AG08396 (cell line): ENCODE results near the gene PRICKLE1.

Source experiments
- DNase-seq: peaks from one replicate; pipeline ENCODE4 v3.0.0; 2012; ENCODE audit warnings: low spot score, mixed read lengths

PRICKLE1 gene

DNA sequence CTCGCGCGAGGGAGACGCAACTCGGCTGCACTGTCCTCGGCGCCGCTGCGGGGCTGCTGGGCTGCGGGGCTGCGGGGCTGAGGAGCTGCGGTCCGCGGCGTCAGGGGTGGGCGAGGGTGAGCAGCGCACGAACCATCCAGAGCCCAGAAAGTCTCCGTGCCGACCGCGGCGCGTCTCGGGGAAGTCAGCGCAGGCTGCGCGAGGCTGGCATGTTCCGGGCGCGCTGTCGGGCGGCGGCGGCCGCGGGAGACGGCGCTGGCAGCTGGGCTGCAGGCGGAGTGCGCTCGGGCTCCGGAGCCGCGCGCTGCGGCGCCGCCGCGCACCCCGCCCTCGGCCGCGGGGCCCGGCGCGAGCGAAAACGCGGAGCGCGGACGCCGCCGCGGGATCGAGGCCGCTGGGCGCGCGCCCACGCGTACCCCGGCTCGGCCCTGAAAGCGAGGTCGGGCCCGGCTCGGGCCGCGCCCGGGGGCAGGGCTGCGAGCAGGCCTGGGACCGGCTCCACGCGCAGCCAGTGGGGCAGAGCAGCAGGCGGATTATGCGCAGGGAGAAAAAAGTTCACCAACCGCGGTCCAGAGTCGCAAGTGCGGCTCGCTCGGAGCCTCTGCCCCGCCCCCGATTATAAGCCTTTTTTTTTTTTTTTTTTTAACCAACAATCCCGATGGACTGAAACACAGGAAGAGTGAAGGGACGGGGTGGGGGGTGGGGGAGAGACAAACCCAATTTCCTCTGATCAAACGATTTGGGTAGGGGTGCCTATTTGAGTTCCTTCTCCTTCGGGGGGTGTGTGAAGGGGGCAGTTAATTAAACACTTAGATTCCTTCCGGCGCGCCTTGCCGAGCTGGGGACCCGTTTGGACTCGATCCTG, at the start of gene PRICKLE1:
PRICKLE1 (minus strand) TSS at position 282 of the 865 bp plus-strand sequence. CDS start 117,230 bp downstream, outside the sequence.
- DNase-seq, result peak; percentile 90

DNA sequence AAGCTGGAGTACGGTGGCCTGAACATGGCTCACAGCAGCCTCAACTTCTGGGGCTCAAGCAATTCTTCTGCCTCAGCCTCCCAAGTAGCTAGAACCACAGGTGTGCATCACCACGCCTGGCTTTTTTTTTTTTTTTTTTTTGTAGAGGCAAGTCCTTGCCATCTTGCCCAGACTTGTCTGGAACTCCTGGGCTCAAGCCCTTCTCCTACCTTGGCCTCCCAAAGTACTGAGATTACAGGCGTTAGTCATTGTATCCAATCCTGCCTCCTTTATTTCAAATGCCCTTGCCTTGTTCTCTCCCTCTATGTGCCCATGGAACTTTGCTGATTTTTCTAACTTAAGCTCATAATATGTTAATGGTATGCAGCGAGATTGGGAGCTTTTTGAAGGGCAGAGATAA, 49.2 kb upstream of the PRICKLE1 start:
- DNase-seq, result no peak

DNA sequence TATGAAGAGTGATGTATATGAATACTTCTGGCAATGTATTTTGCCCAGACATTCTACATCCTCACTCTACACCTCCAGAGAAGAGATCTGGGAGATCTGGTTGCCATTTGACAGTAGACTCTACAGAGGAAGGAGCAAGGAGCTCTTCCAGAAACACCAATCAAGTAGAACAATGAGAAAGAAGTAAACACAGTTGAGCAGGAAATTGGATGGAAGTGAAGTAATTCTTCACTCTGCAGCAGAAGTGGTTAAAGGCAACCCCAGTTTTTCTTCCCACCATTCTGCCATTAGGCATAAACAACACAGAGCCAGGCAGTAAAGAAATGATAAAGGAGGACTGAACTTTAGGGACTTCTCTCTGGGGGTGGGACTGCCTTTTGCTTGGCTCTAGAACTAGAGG, 48.5 kb upstream of the PRICKLE1 start:
- DNase-seq, result no peak

DNA sequence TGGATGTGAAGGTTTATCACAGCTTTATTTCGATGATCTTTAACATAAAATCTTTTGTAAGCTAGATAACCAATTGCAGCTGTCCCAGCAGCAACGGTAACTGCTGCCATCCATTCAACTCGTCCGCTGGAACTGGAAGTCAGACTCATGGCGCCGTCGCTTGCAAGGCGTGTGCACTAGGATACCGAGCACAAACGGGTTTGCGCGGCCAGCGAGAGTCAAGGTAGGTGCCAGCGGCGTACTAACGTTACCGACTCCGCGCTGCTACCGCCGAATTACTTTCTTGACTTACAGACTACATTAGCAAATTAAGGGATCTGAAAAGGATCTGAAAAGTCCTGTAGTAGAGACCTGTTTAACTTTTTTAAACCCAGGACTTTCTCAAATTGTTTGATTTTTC, 47.4 kb upstream of the PRICKLE1 start:
- DNase-seq, result no peak

DNA sequence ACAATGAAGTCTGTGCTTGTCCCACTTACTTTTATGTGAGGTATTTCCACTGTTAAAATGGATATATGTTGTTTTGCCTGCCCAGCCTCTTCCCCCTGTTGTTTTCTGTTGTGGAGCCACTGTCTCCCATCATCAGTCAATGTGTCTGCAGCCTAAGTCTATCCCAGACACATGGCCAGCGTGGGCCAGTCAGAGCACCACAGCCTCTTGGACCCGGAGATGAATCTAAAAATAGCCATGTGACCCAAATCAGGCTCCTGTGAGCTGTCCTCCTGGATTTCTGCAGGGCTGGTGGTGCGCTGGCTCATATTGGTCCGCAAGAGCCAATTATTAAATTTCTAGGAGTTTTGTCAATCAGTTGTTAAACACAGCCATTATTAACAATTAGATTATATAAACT, 44.0 kb upstream of the PRICKLE1 start:
- DNase-seq, result no peak

DNA sequence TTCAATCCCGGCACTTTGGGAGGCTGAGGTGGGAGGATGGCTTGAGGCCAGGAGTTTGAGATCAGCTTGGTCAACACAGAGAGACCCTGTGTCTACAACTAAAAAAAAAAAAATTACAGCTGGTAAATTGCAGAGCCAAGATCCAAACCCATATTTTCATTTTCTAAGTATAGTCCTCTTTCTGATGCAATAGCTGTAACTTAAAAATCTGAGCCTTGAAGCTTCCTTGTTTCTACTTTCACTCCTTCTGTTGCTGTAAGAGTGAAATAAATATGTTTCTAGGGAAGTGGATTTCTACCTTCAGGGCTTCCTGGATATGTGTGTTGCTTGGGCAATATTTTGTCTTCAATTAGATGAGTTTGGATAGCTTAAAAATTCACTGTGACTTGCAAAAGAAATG, 42.0 kb upstream of the PRICKLE1 start:
- DNase-seq, result no peak

DNA sequence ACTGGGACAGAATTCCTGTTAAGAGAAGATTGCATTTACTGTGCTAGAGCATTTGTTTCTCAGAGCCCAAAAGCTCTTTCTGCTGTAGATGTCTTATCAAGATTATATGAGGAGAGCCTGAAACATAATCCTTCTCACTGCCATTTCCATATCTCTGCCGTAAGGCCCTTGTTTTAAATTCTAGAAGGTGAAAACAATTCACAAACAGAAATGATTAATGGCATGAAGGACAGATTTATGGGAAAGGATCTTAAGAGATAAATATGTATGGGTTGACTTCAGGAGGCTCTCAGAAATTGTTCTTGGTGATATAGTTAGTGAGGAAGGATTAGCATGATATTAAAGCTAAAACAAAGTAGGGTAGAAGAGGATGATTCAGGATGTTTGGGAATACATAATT, 40.8 kb upstream of the PRICKLE1 start:
- no peak for DNase-seq

DNA sequence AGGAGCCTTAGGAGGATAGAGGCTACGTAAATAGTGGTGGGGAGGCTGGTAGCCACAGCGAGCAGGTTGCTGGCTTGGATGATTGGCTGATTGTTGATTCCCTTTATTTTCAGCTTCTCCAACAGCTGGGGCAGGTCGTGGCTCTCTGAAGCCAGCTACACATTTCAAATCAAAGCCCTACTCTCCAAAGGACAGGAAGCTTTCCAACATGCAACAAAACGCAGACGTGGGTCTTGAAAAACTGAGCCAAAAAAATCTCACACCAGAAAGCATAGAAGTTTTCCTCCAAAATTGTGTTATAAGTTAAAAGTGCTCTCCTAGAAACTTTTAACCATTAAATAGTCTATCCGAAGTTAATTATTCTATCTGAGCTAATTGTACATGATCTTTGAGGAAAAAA, 37.6 kb upstream of the PRICKLE1 start:
- no peak for DNase-seq

DNA sequence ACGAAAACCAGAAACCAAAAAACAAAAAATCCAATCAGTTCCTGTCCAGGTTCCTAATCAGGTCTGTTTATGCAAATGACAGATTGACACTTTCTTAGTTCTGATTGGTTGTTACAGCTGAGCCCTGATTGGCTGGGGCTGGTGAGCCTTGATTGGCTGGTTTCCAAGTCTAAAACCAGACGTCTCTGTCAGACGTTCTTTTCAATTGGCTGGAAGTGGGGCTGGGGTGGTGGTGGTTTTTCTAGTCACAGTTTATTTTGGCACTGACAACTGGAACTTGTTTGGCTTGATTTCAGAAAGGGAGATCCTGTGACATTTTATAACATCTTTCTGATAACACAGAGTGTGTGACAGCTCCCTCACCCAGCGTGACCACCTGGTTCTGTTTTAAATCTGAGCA, 36.1 kb upstream of the PRICKLE1 start:
- peak; percentile 11 for DNase-seq

DNA sequence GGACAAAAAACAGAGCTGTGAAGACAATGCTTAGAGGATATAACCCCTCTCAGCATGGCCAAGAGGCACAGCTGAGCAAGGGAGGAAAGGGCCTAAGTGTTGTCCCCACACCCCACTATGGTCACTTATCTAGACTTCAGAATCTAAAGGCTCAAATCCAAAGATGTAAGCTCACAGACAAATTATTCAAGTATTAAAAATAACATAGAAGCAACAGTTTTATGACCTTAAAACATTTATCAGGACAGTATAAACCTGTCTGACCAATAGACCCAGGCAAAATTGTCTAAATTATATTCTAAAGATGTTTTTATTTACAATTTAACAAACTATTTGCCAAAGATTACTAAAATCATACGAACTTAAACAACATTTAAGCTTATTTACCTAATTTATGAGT, 28.1 kb upstream of the PRICKLE1 start:
- no peak for DNase-seq

DNA sequence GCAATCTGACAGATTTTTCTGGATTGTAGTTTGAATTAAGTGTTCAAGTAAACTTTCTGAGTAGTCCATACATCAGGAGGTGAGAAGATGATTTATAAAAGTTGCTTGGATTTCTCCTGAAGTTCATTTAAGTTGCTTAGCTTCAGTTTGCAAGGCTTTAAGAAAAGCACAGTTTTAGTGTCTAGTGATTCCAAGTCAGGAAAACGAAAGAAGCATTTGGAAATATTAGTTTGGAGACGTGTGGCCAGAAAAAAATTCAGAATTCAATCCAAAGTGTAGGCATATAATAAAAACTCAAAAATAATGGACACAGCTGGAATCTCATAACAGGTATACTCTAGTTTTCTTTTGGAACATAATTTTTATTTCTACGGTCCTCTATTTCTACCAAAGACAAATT, 25.5 kb upstream of the PRICKLE1 start:
- no peak for DNase-seq

DNA sequence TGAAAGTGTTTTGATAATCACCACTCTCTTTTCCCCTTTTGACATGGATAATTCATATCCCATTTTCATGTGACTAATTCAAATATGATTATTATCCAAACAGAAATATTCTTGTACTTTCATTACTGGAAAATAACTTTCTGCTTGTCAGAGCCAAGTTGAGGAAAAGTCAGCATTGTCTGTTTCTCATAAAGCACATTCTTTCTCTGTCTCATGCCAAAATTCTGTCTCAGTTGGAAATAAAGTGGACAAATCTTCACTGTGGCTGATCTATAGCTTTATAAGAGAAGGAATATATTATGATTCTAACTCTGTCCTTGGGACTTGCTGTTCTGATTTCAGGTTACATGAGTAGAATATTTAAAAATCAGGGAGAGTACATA, 22.7 kb upstream of the PRICKLE1 start:
- DNase-seq, result no peak

DNA sequence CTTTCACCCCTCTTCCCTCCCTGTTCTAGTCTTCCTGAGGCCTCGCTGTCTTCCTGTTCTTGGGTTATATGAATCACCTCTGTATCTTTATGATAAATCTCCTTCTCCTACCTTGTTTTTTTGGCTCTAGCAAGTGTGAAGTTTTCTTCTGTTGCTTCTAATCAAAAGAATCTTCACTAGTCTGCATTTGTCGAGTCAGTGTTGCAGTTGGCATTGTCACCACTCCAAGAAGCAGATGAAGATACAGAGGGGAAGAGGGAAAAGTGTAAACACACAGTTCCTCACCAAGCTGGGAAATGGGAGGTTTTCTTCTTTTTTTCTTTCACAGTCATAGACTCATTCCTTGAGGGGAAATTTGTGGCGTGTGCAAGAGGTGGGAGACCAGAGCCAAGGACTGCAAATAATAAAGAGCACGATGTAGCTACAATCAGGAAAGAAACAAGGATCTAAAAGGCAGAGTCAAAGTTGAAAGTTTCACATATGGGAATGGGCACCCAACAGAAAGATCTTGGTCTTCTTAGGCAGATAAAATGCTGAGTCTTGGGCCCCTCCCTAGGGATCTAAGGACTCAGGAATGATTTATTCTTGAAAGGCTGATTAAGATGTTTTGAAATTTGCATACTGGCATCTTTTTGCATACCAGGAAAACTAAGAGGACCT, 22.2 kb upstream of the PRICKLE1 start:
- DNase-seq, result no peak

DNA sequence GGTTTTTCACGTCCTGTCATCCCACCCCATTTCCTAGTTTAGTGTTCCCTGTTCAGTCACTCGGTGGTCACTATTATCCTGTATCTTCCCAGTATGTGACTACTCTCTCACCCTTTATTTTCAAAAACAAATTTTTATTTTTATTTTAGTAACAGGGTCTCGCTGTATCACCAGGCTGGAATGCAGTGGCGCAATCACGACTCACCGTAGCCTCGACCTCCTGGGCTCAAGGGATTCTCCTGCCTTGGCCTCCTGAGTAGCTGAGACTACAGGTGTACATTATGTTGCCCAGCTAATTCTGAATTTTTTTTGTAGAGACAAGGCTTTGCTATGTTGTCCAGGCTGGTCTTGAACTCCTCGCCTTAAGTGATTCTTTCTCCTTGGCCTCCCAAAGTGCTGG, 20.1 kb upstream of the PRICKLE1 start:
- no peak for DNase-seq

DNA sequence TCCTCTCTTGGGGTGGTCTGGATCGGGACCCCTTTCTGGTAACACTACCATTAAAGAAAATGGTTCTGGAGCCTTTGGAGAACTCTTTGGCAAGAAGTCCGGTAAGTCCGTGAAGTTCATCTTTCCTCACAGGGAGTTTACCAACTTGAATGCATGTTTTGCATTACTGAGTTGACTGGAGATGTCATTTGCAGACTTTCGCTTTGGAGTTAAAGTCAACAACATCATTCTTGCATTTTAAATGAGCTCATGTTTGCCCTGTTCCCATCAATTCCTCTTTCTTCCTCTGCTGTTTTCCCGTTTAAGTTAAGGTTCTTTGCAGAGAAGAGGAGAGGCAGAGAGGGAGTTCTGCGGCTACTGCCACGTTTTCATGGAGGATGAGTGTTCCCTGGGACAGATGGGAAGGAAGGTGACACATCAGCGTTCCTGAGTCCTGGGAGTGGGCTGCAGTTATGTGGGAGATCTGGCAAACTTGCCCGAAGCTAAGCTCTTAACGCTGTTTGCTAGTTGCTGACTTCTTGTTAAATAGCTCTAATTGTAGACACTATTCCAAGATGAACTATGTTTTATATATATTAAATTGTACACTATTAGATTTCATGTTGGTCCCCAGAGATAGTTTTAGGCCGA, 18.8 kb upstream of the PRICKLE1 start:
- DNase-seq, result no peak

DNA sequence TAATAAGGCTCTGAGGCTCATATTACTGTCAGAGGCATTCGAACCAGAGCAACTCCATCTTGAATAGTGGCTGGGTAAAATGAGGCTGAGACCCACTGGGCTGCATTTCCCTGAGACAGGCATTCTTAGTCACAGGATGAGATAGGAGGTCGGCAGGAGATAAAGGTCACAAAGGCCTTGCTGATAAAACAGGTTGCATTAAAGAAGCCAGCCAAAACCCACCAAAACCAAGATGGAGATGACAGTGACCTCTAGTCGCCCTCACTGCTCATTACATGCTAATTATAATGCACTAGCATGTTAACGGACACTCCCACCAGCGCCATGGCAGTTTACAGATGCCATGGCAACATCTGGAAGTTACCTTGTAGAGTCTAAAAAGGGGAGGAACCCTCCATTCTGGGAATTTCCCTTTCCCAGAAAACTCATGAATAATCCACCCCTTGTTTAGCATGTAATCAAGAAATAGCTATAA, 18.1 kb upstream of the PRICKLE1 start:
- DNase-seq, result no peak

DNA sequence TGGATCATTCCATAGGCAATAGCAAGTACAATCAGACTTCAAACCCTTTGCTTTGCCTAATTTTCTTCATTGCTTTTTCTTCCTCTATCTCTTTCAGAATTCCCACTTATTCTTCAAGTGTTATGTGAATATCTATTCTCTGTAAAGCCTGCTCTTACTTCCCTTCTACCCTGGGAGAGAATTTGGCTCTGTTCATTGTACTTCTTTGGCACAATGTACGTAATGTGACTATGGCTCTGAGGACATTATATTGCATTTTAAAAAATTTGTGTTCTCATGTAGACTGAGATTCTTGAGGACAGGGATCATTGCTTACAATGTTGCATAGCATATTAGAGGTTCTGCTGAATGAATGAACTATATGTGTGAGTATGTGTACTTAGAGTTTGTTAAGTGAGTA, 16.9 kb upstream of the PRICKLE1 start:
- DNase-seq, result no peak

DNA sequence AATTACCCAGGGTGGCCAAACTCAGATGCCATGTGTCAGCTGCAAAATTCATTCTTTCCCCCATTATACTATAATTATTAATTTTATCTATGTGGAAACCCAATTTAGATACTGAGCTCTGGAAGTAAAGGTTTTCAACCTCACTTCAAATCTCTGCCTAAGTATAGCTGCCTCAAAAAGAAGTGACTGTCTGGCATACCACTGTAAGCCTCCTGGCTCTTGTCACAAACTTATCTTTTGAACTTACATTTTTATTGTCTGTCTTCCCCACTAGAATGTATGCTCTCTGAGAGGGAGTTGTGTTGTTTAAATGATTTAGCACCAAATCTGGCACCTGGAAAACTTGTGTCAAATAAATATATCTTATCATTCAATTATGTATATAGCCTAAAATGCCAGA, 16.1 kb upstream of the PRICKLE1 start:
- DNase-seq, result no peak

DNA sequence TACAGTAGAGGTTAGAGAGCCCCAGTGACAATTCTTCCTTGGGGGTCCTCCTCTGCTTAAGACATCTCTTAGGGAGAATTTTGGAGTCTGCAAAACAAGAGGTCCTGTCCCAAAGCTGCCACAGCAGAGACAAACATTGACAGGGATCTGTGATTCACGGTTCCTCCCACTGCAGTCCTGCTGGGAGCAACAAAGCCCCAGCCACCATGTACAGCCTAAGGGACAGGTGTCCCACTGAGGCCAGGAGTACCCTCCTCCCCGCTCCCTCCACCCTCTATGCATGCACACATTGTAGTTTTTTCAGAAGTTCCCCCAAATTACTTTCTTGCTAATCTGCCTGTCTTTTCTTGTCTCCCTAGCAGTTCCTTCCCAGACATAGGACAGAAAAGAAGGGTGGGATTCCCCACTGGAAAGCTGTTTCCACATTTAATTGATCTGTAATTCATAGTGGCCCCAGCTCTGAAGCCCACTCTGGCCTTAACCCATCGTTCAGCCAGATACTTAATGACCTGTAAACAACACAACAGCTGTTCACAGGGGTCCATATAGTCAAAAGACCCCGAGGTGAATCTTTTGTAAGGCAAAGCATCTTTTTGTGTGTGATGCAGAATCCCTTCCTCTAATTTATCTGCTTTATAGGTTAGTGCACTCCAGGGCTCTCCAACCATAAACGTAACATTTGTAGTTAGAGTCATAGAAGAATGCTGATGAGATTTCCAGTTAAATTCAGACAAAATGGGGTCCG, 13.9 kb upstream of the PRICKLE1 start:
- DNase-seq, result no peak

DNA sequence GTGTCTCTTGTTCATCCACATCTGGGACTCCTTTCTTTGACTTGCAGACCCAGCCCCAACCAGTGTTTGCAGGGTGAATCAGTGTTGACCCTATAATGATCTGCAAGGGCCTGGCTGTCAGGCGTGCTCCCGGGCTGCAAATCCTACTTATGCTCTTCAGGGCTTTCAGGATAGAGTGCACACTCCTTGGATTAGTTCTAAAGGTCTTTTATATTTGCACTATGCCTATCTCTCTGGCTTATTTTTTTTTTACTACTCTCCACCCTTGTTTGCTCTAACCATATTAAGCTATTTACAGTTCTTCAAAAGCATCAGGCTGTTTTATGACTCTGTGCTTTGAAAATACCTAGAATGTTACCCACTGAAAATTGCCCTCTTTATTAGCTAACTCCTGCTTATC, 4.3 kb upstream of the PRICKLE1 start:
- no peak for DNase-seq

DNA sequence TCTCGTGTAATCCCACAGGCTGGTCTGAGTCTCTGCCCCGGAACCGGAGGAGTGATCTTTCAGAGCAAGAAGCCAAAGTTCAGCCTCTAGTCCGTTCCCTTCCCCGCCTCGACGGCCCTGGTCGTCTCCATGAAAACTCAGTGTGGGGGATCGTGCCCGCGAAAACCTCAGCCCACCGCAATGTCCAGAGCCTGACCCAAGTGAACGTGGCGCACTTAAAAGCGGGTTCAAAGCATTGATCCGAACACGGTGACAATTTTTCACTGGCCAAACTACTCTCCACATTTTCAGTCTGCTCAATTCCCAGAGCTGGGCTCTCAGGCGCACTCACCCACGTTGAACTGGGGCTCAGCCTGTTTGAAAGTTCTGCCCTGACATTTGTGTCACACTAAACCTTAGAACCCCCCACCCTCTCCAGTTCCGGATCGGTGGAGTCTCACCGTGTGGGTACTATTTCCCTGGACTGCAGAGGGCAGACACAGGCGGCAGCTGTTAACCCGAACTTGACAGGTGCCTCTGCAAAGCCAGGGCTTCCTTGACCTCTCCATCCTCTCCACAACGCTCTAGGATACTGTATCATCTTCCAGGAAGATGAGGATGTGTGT, 886 bp upstream of the PRICKLE1 start:
- DNase-seq, result peak; percentile 29
